DMS53 treated with DMSO at 0.1 percent for 48 hours (cell line): Measurements from ENCODE around the gene KCNK15.
"Not testable (repeated sequence)": the region's sequence is repeated elsewhere in the genome, so short reads cannot be mapped to it uniquely, and the experiment has no call there.

Experiments used
- DNase-seq: peaks from one replicate; lab custom pipeline; 2025; ENCODE audit not compliant: unreplicated experiment; lab: John Stamatoyannopoulos, UW

The KCNK15 gene

DNA sequence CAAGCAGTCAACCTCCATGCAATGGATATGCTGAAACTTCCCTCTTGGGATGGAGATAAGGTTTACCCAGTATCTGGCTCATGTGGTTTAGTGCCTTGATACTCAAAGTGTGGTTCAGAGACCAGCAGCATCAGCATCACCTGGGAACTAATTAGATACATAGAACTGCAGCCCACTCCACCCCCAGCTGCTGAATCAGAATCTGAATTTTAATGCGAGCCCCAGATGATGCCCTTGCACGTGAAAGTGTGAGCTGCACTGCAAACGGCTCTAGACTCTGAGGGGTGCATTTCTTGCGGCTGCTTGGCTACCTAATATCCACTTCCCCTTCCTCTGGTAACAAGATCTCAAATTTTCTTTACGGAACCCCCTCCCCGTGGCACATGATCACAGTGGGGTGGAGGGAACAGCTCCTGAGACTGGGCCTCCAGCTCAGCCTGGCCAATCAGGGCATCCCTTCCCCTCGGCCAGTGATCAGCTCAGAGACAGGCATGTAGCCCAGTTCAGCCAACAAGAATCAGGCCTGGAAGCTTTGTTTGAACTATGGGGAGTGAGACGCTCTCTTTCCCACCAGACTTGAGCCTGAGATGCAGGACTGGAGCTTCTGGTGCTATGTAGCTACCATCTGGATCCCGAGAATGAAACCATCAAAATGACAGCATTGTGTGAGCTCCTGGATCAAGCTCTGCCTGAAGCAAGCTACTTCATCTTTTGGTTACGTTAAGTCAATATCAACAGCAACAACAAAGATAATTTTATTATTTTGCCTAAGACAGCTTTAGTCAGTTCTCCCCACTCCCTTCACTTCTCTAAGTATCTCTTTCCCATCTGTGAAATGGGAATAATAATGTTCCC, 12.8 kb downstream of the KCNK15 start:
- DNase-seq = no peak

DNA sequence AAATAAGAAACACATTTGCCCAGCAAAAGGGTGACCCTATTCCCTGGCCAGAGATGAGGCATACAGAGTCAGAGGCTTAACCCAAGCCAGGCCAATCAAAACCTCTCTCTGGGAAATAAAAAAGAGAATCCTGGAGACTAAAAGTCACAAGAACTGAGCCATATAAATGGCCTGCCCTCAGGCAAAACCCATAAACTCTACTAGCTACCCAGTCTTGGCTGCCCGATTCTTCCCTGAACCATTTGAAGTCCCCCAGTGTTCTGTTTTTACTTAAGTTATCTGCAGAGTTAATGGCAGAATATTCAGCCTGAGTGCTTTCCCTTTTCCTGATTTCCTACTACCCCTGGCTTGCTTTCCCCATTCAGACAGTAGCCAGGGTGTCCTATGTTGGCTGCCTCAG, 13.9 kb downstream of the KCNK15 start:
- no peak for DNase-seq

DNA sequence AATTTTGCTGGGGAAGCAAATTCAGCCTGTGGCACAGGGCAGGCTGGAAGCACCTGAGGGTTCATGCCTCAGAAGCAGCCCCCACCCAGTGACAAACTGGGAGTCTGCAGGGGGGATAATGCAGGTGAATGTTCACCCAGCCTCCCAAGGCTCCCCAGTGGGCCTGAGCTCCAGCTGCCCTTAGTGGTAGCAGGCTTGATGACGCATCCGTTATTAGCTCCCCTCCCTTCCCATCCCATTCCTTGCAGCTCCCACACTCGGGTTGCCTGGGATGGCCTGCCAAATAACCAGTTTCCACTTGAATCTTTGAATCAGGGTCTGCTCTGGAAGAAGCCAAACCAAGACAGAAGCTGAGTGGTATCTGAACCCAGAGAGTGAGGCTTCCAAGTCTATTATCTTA, 15.8 kb downstream of the KCNK15 start:
- no peak for DNase-seq

DNA sequence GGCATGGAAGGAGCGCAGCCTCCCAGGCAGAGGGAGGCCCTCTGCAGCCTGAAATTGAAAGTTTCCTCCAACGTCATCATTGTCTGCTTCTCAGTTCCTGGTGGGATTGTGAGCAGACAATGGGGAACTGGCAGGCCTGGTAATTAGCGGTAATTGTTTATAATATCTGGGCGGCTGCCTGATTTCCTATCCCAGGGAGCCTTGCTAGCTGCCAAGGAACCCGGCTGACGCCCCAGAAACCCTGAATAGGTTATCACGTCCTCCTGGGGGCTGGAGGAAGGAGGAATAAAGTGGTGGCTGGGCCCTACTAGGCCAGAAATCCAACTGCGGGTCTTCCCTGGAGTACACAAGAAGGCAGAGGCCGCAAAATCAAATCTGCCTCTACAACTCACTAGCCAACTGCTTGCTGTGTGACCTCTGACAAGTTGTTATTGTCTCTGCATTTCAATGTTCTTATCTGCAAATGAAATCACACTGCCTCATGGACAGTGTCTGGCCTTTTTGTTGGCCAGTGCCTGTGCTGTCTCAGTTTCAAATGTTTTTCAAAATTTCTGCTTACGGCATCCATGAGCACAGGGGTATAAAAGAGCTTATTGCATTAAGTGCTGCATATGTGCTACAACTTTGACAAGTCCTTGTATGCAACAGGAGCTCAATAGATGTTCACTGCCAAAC, 16.9 kb downstream of the KCNK15 start:
- no peak for DNase-seq

DNA sequence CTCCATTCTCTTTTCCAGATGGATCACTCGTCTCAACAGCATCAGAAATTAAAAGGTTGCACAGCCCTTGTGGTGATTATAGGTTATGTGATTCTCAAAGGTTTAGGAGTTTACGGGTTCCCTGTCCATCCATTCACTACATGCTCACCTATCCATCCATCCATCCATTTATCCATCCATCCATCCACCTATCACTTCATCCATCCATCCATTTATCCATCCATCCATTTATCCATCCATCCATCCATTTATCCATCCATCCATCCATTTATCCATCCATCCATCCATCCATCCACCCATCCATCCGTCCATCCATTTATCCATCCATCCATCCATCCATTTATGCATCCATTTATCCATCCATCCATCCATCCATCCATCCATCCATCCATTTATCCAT, 18.1 kb downstream of the KCNK15 start:
- not testable (repeated sequence) for DNase-seq

DNA sequence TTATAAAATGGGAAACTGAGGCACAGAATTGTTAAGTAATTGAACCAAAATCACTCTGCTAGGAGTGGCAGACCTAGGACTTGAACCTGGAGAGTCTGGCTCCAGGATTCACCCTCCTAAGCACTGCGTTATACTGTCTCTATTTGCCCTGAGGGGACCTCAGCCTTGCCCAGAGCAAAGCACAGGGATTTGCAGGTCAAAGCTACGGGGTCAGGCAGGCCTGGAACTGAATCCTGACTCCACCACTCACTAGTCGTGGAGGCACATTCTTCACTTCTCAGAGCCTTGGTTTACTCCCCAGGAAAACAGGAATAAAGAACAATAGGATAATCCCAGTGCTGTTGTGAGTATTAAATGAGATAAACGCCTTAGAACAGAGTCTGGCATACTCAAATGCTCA, 19.4 kb downstream of the KCNK15 start:
- DNase-seq = no peak

DNA sequence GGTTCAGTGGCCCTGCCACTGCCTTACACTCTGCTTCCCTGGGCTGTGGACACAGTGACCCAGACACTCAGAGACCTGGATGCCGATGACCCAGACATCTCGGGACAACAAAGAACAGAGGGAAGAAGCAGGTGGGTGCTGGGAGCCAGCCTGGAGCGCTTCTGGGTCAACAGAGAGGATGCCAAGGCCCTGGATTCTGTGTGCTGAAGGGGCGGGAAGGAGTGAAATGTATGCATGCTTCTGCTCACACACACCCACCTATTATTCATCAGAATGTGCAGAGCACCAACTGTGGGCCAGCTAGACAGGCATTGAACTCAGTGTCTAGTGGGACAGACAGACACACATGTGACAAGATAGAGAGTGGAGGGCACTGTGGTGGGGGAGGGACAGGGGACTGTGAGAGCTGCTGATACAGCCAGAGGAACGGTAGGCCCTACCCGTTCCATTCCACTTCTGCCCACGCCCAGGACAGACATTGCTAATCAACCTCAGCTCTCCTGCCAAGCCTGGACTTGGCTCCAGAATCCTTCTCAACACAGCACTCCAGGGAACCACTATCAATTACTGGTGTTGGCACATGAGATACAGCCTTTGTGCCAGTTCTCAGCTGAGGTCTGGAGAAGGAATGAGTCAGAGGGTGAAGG, 20.2 kb downstream of the KCNK15 start:
- no peak for DNase-seq

- DNase-seq = no peak
These were observed 22.6 kb downstream of the KCNK15 start for GRCh38 chr20:44768256-44768655.

DNA sequence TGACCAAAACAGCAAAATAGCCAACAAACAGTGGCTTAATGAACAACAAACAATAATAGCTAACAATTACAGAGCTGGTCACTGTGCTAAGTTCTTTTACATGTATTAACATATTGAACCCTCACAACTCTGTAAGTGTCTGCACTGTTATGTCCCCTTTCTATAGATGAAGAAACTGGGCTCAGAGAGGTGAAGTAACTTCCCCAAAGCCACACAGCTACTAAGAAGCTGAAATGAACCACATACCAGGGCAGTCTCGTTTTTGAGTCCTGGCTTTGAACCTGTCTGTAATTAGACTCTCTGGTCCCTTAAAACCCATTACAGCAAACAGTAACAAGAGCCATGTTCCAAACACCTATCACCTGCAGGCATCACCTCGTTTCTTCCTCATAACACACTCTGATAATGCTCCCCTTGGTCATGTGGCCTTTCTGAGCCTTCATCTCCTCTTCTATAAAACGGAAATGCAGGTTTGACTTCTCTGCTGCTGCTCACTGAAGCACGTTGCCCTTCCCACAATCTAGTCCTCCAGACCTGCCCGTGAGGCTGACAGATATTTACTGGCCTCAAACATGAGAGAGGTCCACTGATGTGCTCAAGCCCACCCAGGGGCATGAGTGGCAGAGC, 23.3 kb downstream of the KCNK15 start:
- DNase-seq = no peak

DNA sequence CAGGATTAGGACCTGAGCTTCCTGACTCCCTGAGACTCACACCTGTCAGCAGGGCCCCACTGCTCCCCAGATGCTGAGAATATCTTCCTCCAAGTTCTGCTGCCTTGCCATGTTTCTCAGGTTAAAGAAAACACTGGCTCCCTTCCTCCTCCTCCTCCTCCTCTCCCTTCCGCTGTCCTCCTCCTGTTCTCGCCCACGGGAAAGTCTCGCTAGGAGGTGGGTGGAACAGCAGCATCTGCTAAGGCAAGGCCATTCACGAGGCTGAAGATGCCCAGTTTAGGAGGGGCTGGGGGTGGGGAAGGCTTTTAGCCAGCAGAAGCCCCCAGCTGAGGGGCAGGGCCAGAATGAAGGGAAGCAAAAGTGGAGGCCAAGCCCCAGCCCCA, 23.8 kb downstream of the KCNK15 start:
- no peak for DNase-seq

GRCh38 chr20:44770484-44771171, 25.0 kb downstream of the KCNK15 start:
- no peak for DNase-seq

- no peak for DNase-seq
These were observed 25.5 kb downstream of the KCNK15 start for GRCh38 chr20:44771172-44771535.

DNA sequence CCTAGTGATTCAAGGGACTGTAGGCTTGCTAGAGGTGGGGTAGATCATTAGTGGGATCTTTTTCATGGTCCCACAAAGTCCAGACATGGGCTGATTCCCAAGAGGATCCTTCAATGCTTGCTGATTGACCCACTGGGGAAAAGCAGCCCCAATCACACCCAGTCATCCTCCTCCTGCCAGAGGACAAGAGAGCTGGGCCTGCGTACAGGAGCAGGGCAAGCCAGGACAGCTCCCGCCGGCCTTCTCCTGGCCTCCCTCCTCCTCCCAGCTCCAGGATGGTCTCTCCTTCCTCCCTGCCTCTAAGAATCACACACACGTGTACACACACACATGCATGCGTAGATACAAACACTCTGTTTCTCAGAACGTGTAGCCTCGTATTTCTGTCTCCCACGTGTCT, 27.0 kb downstream of the KCNK15 start:
- no peak for DNase-seq

GRCh38 chr20:44773070-44773829, 27.6 kb downstream of the KCNK15 start:
- no peak for DNase-seq

GRCh38 chr20:44776980-44777379, 31.3 kb downstream of the KCNK15 start:
- no peak for DNase-seq

GRCh38 chr20:44780226-44780625, 34.6 kb downstream of the KCNK15 start:
- no peak for DNase-seq

DNA sequence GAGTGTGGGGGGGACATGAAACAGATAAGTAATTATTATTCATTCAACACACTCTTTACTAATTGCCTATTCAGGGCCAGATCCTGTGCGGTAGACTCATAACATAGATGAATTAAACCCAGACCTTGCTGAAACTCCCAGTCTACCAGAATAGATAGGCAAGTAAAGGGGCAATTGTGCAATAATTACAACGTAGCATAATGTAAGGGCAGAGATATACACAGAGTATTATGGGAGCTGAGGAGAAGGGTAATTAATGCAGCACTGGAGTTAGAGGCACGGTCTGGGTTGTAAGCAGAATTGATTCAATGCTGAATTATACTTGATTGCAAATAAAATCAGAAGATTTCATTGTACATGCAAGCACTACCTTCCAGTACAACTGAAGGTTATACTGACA, 35.5 kb downstream of the KCNK15 start:
- DNase-seq = no peak

DNA sequence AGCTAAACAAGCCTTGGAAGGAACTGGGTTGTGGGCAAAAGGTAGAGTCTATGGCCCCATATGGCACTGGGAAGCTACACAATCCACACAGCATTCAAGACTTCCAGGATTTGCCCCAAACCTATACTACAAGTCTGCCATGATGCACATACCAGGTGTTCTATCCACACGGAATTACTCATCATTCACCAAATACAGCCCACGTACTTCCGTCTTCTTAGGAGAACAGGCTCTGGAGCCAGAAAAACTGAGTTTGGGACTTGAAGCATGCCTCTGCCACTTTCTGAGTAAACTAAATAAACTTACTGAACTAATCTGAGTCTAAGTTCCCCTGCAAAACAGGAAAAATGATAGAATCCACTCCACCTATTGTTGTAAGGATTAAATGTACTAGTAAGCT, 36.1 kb downstream of the KCNK15 start:
- DNase-seq = no peak

DNA sequence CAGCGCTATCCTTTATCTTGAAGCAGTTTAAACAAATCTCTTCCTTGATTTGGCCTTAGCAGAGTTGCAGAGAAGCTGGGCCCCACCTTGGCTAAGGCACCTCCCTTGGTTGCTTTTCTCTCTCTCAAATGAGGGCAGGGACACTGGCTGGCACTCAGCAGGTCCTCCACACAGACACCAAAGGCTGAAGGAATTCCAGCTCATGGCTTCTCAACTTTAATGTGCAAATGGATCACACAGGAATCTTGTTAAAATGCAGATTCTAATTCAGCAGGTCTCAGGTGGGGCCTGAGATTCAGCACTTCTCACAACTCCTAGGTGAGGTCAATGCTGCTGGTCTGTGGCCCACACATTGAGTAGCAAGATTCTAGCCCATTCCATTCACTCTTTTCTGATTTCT, 39.0 kb downstream of the KCNK15 start:
- no peak for DNase-seq

DNA sequence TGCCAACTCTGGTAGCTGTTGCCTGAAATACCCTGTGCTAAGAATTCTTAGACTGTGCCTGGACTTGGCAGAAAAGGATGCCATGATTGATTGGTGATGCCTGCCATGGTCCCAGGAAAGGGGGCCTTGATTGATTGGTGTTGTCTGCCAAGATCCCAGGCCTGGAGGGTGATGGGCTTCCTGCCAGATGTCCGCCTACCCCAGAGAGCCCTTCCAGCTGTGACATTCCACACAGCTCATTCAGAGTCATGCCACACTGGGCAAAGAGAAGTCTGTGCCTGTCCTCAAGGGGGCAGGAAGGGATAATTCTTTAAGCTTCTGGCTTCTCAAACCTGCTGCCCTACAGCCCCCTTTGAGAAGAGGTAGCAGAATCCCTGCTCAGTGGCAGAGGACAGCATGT, 40.1 kb downstream of the KCNK15 start:
- no peak for DNase-seq
